Measurements from ENCODE around the gene APOC4.
A peak's percentile ranks its signal among the peaks of the same experiment; 100 is the strongest.

APOC4 gene

GRCh38 chr19:44958090-44958489 is 16.1 kb downstream of the APOC4 start:
- peaks cover 95% of the 10 kb centered on the region for H3K79me2 ChIP-seq (ENCODE audit: control insufficient read depth, low read length)
- H3K36me3 ChIP-seq (ENCODE audit: control insufficient read depth, low read length): peaks cover 57% of the 10 kb centered on the region
- no peaks in the 10 kb centered on the region for H3K9me3 ChIP-seq (ENCODE audit: control insufficient read depth, insufficient read depth, low read length)
- H4K20me1 ChIP-seq (ENCODE audit: control insufficient read depth, insufficient read depth, low read depth, low read length): peaks cover 14% of the 10 kb centered on the region
- H3K4me2 ChIP-seq (ENCODE audit: low read length): peak overlapping the region; percentile 88
- H3K4me1 ChIP-seq (ENCODE audit: control insufficient read depth, low read length): peaks cover 74% of the 10 kb centered on the region
- H3K27me3 ChIP-seq (ENCODE audit: control insufficient read depth, low read length): no peaks in the 10 kb centered on the region
- no peaks in the 10 kb centered on the region; the same call in 1 of the 2 replicates for H3F3A ChIP-seq (ENCODE audit: control insufficient read depth, insufficient read depth)
- TF ChIP-seq CTCF (IDR thresholded peaks at IDR 0.05; ENCODE audit: low read depth, low read length, poor library complexity, severe bottlenecking) (no peak), EZH2phosphoT487 (IDR thresholded peaks at IDR 0.05; ENCODE audit: borderline replicate concordance, low read length) (no peak)
- H3K9me2 ChIP-seq (replicated peaks; ENCODE audit: control insufficient read depth, low read length): no peaks in the 10 kb centered on the region
- H3K27ac ChIP-seq (ENCODE audit: low read depth, low read length): peak overlapping the region; percentile 32
- peak overlapping the region; percentile 97 for H3K4me3 ChIP-seq (ENCODE audit: low read length)

- peak overlapping the region; percentile 59; the same call in 1 of the 2 replicates for H3K4me3 ChIP-seq (ENCODE audit: low read length)
- H3K79me2 ChIP-seq (ENCODE audit: control insufficient read depth, low read length): peaks cover 81% of the 10 kb centered on the region
- H3K4me2 ChIP-seq (ENCODE audit: low read length): peak overlapping the region; percentile 77
- H3K36me3 ChIP-seq (ENCODE audit: control insufficient read depth, low read length): peaks cover 64% of the 10 kb centered on the region
- peak overlapping the region; percentile 81 for H3K27ac ChIP-seq (ENCODE audit: low read depth, low read length)
- H3F3A ChIP-seq (ENCODE audit: control insufficient read depth, insufficient read depth): no peaks in the 10 kb centered on the region; the same call in 1 of the 2 replicates
- H4K20me1 ChIP-seq (ENCODE audit: control insufficient read depth, insufficient read depth, low read depth, low read length): peaks cover 14% of the 10 kb centered on the region
- no peaks in the 10 kb centered on the region for H3K9me2 ChIP-seq (replicated peaks; ENCODE audit: control insufficient read depth, low read length)
- peaks cover 64% of the 10 kb centered on the region for H3K4me1 ChIP-seq (ENCODE audit: control insufficient read depth, low read length)
- H3K27me3 ChIP-seq (ENCODE audit: control insufficient read depth, low read length): no peaks in the 10 kb centered on the region
- no peak for TF ChIP-seq EZH2phosphoT487 (IDR thresholded peaks at IDR 0.05; ENCODE audit: borderline replicate concordance, low read length)
- no peak for TF ChIP-seq CTCF (IDR thresholded peaks at IDR 0.05; ENCODE audit: low read depth, low read length, poor library complexity, severe bottlenecking)
- H3K9me3 ChIP-seq (ENCODE audit: control insufficient read depth, insufficient read depth, low read length): no peaks in the 10 kb centered on the region
Observed at GRCh38 chr19:44959691-44960090, 17.7 kb downstream of the APOC4 start.

GRCh38 chr19:44960906-44961728 is 19.1 kb downstream of the APOC4 start:
- Histone ChIP-seq H3K9me2 (replicated peaks; ENCODE audit: control insufficient read depth, low read length) (no peaks in the 10 kb centered on the region), H3K27ac (ENCODE audit: low read depth, low read length) (peak overlapping the region; percentile 81), H3K4me2 (ENCODE audit: low read length) (peak overlapping the region; percentile 77), H3K9me3 (ENCODE audit: control insufficient read depth, insufficient read depth, low read length) (no peaks in the 10 kb centered on the region), H3F3A (ENCODE audit: control insufficient read depth, insufficient read depth) (no peaks in the 10 kb centered on the region; the same call in 1 of the 2 replicates), H3K79me2 (ENCODE audit: control insufficient read depth, low read length) (peaks cover 69% of the 10 kb centered on the region), H3K4me3 (ENCODE audit: low read length) (peak overlapping the region; percentile 59), H3K4me1 (ENCODE audit: control insufficient read depth, low read length) (peaks cover 60% of the 10 kb centered on the region), H4K20me1 (ENCODE audit: control insufficient read depth, insufficient read depth, low read depth, low read length) (peaks cover 9% of the 10 kb centered on the region), H3K36me3 (ENCODE audit: control insufficient read depth, low read length) (peaks cover 62% of the 10 kb centered on the region), H3K27me3 (ENCODE audit: control insufficient read depth, low read length) (no peaks in the 10 kb centered on the region)
- TF ChIP-seq CTCF (IDR thresholded peaks at IDR 0.05; ENCODE audit: low read depth, low read length, poor library complexity, severe bottlenecking) (no peak), EZH2phosphoT487 (IDR thresholded peaks at IDR 0.05; ENCODE audit: borderline replicate concordance, low read length) (no peak)
